ENCODE data around the gene PET117. TPM values are rescaled to one million over a fixed set of nuclear protein-coding genes. Genes with fewer than 3 reads are reported as not detected.
A peak's percentile ranks its signal among the peaks of the same experiment; 100 is the strongest.
"Not testable (repeated sequence)": the region's sequence is repeated elsewhere in the genome, so short reads cannot be mapped to it uniquely, and the experiment has no call there.

Gene PET117, protein sequence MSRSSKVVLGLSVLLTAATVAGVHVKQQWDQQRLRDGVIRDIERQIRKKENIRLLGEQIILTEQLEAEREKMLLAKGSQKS
- 10 to 100 TPM; 17.4 to 28.9 (median 27.4) TPM for polyA plus RNA-seq
- long read RNA-seq, donor 1, transcript PET117-201 (2 exons, 1,141 nt) = major isoform, 18 of 18 reads
- long read RNA-seq, donor 1, partial matches to known transcripts = 0 of 18 reads
- long read RNA-seq, donor 1, other reads (novel, unspliced or antisense) = 0 of 18 reads
- long read RNA-seq, donor 2, transcript PET117-201 (2 exons, 1,141 nt) = major isoform, 7 of 7 reads
- long read RNA-seq, donor 2, partial matches to known transcripts = 0 of 7 reads
- long read RNA-seq, donor 2, other reads (novel, unspliced or antisense) = 0 of 7 reads
- long read RNA-seq, donor 3, transcript PET117-201 (2 exons, 1,141 nt) = major isoform, 6 of 6 reads
- long read RNA-seq, donor 3, partial matches to known transcripts = 0 of 6 reads
- long read RNA-seq, donor 3, other reads (novel, unspliced or antisense) = 0 of 6 reads
- long read RNA-seq, donor 4 = 0 reads
- long read RNA-seq, donor 5, partial matches to known transcripts = 0 of 2 reads
- long read RNA-seq, donor 5, other reads (novel, unspliced or antisense) = 0 of 2 reads
- long read RNA-seq, donor 6, transcript PET117-201 (2 exons, 1,141 nt) = major isoform, 13 of 13 reads
- long read RNA-seq, donor 6, partial matches to known transcripts = 0 of 13 reads
- long read RNA-seq, donor 6, other reads (novel, unspliced or antisense) = 0 of 13 reads
- long read RNA-seq, donor 7, transcript PET117-201 (2 exons, 1,141 nt) = major isoform, 15 of 15 reads
- long read RNA-seq, donor 7, partial matches to known transcripts = 0 of 15 reads
- long read RNA-seq, donor 7, other reads (novel, unspliced or antisense) = 0 of 15 reads
- long read RNA-seq, donor 8, partial matches to known transcripts = 0 of 1 reads
- long read RNA-seq, donor 8, other reads (novel, unspliced or antisense) = 0 of 1 reads
- long read RNA-seq, donor 9, partial matches to known transcripts = 0 of 1 reads
- long read RNA-seq, donor 9, other reads (novel, unspliced or antisense) = 0 of 1 reads
- long read RNA-seq, donor 10, transcript PET117-201 (2 exons, 1,141 nt) = major isoform, 6 of 6 reads
- long read RNA-seq, donor 10, partial matches to known transcripts = 0 of 6 reads
- long read RNA-seq, donor 10, other reads (novel, unspliced or antisense) = 0 of 6 reads

GRCh38 chr20:18137412-18138265, at the start of gene PET117, which contains the start of gene KAT14:
Gene PET117, plus strand, starts transcription at chr20:18137863. Its CDS starts 93 bp downstream, at chr20:18137956.
Gene KAT14, plus strand, starts transcription at chr20:18137863. Its CDS starts 4,798 bp downstream, at chr20:18142661.
- Histone ChIP-seq H3K27me3 (ENCODE audit: control insufficient read depth in 3 of 3, insufficient read depth in 3 of 3, low read length in 3 of 3) (no peaks in the 10 kb centered on the region), H3K36me3 (ENCODE audit: control insufficient read depth in 3 of 3, insufficient read depth in 2 of 3, low read depth in 1 of 3, low read length in 3 of 3) (peaks cover 0 to 3% (median 2%) of the 10 kb centered on the region in 3 donors), H3K4me1 (ENCODE audit: control insufficient read depth in 3 of 3, insufficient read depth in 2 of 3, low read depth in 1 of 3, low read length in 2 of 3) (peaks cover 3 to 14% (median 13%) of the 10 kb centered on the region in 3 donors), H3K4me3 (ENCODE audit: low read depth in 1 of 3, low read length in 3 of 3) (peak within 1 kb of the TSS; percentile 85 to 94 (median 92)), H3K27ac (ENCODE audit: low read depth in 1 of 3, low read length in 2 of 3) (peak within 1 kb of the TSS; percentile 83 to 99 (median 95)), H3K9me3 (ENCODE audit: control insufficient read depth in 2 of 2, insufficient read depth in 1 of 2, low read depth in 1 of 2, low read length in 1 of 2) (no peaks in the 10 kb centered on the region)
- 0 to 1% (median 0%) methylated on average over 64 to 87 of the region's 87 CpGs for WGBS, 3 donors
- FAIRE-seq (no peak), DNase-seq (peak; percentile 90 to 99)

- H3K27me3 ChIP-seq (ENCODE audit: control insufficient read depth in 3 of 3, insufficient read depth in 3 of 3, low read length in 3 of 3); H3K4me3 ChIP-seq (ENCODE audit: low read depth in 1 of 3, low read length in 3 of 3); FAIRE-seq; H3K27ac ChIP-seq (ENCODE audit: low read depth in 1 of 3, low read length in 2 of 3); H3K4me1 ChIP-seq (ENCODE audit: control insufficient read depth in 3 of 3, insufficient read depth in 2 of 3, low read depth in 1 of 3, low read length in 2 of 3); DNase-seq; H3K36me3 ChIP-seq (ENCODE audit: control insufficient read depth in 3 of 3, insufficient read depth in 2 of 3, low read depth in 1 of 3, low read length in 3 of 3); H3K9me3 ChIP-seq (ENCODE audit: control insufficient read depth in 2 of 2, insufficient read depth in 1 of 2, low read depth in 1 of 2, low read length in 1 of 2): not testable (repeated sequence)
- 73 to 94% (median 78%) methylated on average over 3 of the region's 3 CpGs for WGBS, 3 donors
These were observed 49.4 kb upstream of the PET117 start for GRCh38 chr20:18088298-18088697.

GRCh38 chr20:18088841-18089240, 48.8 kb upstream of the PET117 start:
- H3K27me3 ChIP-seq (ENCODE audit: control insufficient read depth in 3 of 3, insufficient read depth in 3 of 3, low read length in 3 of 3); H3K36me3 ChIP-seq (ENCODE audit: control insufficient read depth in 3 of 3, insufficient read depth in 2 of 3, low read depth in 1 of 3, low read length in 3 of 3); H3K4me1 ChIP-seq (ENCODE audit: control insufficient read depth in 3 of 3, insufficient read depth in 2 of 3, low read depth in 1 of 3, low read length in 2 of 3); H3K9me3 ChIP-seq (ENCODE audit: control insufficient read depth in 2 of 2, insufficient read depth in 1 of 2, low read depth in 1 of 2, low read length in 1 of 2); DNase-seq; H3K27ac ChIP-seq (ENCODE audit: low read depth in 1 of 3, low read length in 2 of 3); FAIRE-seq; H3K4me3 ChIP-seq (ENCODE audit: low read depth in 1 of 3, low read length in 3 of 3): not testable (repeated sequence)
- WGBS, 3 donors = 87 to 98% (median 90%) methylated on average over 11 of the region's 11 CpGs

- FAIRE-seq (no peak), DNase-seq (no peak)
- Histone ChIP-seq H3K27ac (ENCODE audit: low read depth in 1 of 3, low read length in 2 of 3) (no peak overlapping the region), H3K4me3 (ENCODE audit: low read depth in 1 of 3, low read length in 3 of 3) (no peak overlapping the region), H3K27me3 (ENCODE audit: control insufficient read depth in 3 of 3, insufficient read depth in 3 of 3, low read length in 3 of 3) (no peaks in the 10 kb centered on the region), H3K9me3 (ENCODE audit: control insufficient read depth in 2 of 2, insufficient read depth in 1 of 2, low read depth in 1 of 2, low read length in 1 of 2) (no peaks in the 10 kb centered on the region), H3K36me3 (ENCODE audit: control insufficient read depth in 3 of 3, insufficient read depth in 2 of 3, low read depth in 1 of 3, low read length in 3 of 3) (no peaks in the 10 kb centered on the region), H3K4me1 (ENCODE audit: control insufficient read depth in 3 of 3, insufficient read depth in 2 of 3, low read depth in 1 of 3, low read length in 2 of 3) (peaks cover 0 to 3% (median 2%) of the 10 kb centered on the region in 3 donors)
- WGBS, 3 donors = 52 to 62% (median 62%) methylated on average over 3 of the region's 3 CpGs
These were observed 47.6 kb upstream of the PET117 start for GRCh38 chr20:18090044-18090443.

DNA sequence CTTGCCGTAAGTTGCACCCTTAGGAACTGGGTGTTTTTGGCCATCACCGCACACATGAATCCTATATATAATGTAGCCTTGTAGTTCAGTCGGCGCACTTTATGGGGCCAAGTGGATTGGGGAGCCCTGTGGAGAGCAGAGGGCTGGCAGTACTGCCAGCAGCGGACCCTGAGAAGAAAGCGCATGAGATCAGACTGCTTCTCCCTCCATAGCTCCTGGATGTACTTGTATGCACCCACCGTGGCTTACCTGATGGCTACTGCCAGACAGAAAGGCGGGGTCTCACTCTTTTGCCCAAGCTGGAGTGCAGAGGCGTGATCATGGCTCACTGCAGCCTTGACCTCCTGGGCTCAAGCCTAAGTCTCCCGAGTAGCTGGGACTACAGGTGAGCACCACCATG, 47.2 kb upstream of the PET117 start:
- H3K27me3 ChIP-seq (ENCODE audit: control insufficient read depth in 3 of 3, insufficient read depth in 3 of 3, low read length in 3 of 3) = no peaks in the 10 kb centered on the region
- no peaks in the 10 kb centered on the region for H3K36me3 ChIP-seq (ENCODE audit: control insufficient read depth in 3 of 3, insufficient read depth in 2 of 3, low read depth in 1 of 3, low read length in 3 of 3)
- peaks cover 0 to 3% (median 2%) of the 10 kb centered on the region in 3 donors for H3K4me1 ChIP-seq (ENCODE audit: control insufficient read depth in 3 of 3, insufficient read depth in 2 of 3, low read depth in 1 of 3, low read length in 2 of 3)
- WGBS, 3 donors = 91 to 95% (median 95%) methylated on average over 10 of the region's 10 CpGs
- H3K9me3 ChIP-seq (ENCODE audit: control insufficient read depth in 2 of 2, insufficient read depth in 1 of 2, low read depth in 1 of 2, low read length in 1 of 2) = no peaks in the 10 kb centered on the region
- DNase-seq = no peak
- no peak overlapping the region for H3K27ac ChIP-seq (ENCODE audit: low read depth in 1 of 3, low read length in 2 of 3)
- FAIRE-seq = no peak
- H3K4me3 ChIP-seq (ENCODE audit: low read depth in 1 of 3, low read length in 3 of 3) = no peak overlapping the region

DNA sequence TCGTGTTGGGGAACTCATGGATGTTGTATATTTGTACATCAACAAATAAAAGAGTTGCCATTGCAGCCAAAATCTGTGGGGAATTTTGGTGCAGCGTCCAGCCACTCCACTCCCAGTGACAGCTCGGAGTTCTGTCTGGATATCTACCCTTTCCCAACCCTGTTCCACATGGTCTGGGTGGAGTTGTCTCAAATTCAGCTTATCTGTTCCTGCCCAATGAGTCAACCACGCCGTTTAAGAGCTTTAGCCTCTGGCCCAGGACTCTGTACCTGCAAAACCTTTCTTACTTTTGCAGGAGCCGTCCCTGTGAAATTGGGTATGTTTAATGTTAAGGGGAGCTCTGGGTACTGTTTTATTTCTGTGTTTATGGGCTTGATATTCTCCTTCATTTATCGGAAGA, 46.0 kb upstream of the PET117 start:
- Histone ChIP-seq H3K4me1 (ENCODE audit: control insufficient read depth in 3 of 3, insufficient read depth in 2 of 3, low read depth in 1 of 3, low read length in 2 of 3) (peaks cover 0 to 3% (median 2%) of the 10 kb centered on the region in 3 donors), H3K4me3 (ENCODE audit: low read depth in 1 of 3, low read length in 3 of 3) (no peak overlapping the region), H3K9me3 (ENCODE audit: control insufficient read depth in 2 of 2, insufficient read depth in 1 of 2, low read depth in 1 of 2, low read length in 1 of 2) (no peaks in the 10 kb centered on the region), H3K27ac (ENCODE audit: low read depth in 1 of 3, low read length in 2 of 3) (no peak overlapping the region), H3K36me3 (ENCODE audit: control insufficient read depth in 3 of 3, insufficient read depth in 2 of 3, low read depth in 1 of 3, low read length in 3 of 3) (no peaks in the 10 kb centered on the region), H3K27me3 (ENCODE audit: control insufficient read depth in 3 of 3, insufficient read depth in 3 of 3, low read length in 3 of 3) (no peaks in the 10 kb centered on the region)
- DNase-seq (peak; percentile 11 to 90), FAIRE-seq (no peak)
- 13 to 51% (median 35%) methylated on average over 7 of the region's 7 CpGs for WGBS, 3 donors

DNA sequence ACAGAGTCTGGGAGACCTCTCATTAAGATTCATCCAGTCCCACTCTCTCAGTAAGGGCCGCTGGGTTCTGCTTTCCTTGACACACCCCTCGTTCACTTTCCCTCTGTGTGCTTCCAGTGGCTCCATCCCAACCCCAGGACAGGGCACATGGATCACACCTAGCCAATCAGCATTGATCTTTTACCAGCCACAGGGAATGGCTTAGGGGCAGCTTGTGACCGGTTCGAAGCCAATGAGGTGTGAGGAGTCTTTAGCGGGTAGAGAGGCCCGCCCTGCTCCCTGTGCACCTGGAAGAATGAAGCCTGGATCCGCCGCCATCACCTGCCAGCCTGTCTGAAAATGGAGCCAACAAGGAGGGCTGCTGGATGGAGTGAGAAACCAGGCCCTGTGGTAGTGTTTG, 44.8 kb upstream of the PET117 start:
- Histone ChIP-seq H3K27ac (ENCODE audit: low read depth in 1 of 3, low read length in 2 of 3) (no peak overlapping the region), H3K27me3 (ENCODE audit: control insufficient read depth in 3 of 3, insufficient read depth in 3 of 3, low read length in 3 of 3) (peaks cover 0 to 2% (median 0%) of the 10 kb centered on the region in 3 donors), H3K36me3 (ENCODE audit: control insufficient read depth in 3 of 3, insufficient read depth in 2 of 3, low read depth in 1 of 3, low read length in 3 of 3) (no peaks in the 10 kb centered on the region), H3K9me3 (ENCODE audit: control insufficient read depth in 2 of 2, insufficient read depth in 1 of 2, low read depth in 1 of 2, low read length in 1 of 2) (no peaks in the 10 kb centered on the region), H3K4me3 (ENCODE audit: low read depth in 1 of 3, low read length in 3 of 3) (no peak overlapping the region), H3K4me1 (ENCODE audit: control insufficient read depth in 3 of 3, insufficient read depth in 2 of 3, low read depth in 1 of 3, low read length in 2 of 3) (peaks cover 0 to 3% (median 2%) of the 10 kb centered on the region in 3 donors)
- FAIRE-seq = no peak
- DNase-seq = no peak
- 88 to 90% (median 88%) methylated on average over 8 of the region's 8 CpGs for WGBS, 3 donors

Data from small intestine (tissue), 16 donors.